ENCODE results near the gene TLN1.

Gene TLN1

DNA sequence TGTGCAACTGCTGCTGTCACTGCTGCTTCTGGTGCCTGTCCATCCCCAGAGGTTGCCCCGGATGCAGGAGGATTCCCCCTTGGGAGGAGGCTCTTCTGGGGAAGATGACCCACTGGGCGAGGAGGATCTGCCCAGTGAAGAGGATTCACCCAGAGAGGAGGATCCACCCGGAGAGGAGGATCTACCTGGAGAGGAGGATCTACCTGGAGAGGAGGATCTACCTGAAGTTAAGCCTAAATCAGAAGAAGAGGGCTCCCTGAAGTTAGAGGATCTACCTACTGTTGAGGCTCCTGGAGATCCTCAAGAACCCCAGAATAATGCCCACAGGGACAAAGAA, 58.0 kb downstream of the TLN1 start:
- Histone ChIP-seq H3K27me3 (ENCODE audit: control insufficient read depth in 1 of 2, insufficient read depth in 2 of 2, low read length in 2 of 2) (no peaks in the 10 kb centered on the region), H3K36me3 (ENCODE audit: control insufficient read depth in 2 of 2, insufficient read depth in 2 of 2, low read length in 2 of 2) (no peaks in the 10 kb centered on the region), H3K4me3 (ENCODE audit: low read length in 2 of 2) (peak overlapping the region in 1 of 2 donors; percentile 29), H3K9me3 (ENCODE audit: control insufficient read depth in 2 of 2, low read length in 2 of 2) (no peaks in the 10 kb centered on the region), H3K4me1 (ENCODE audit: control insufficient read depth, insufficient read depth, low read length) (peaks cover 20% of the 10 kb centered on the region), H3K9ac (ENCODE audit: low read length in 2 of 2) (no peak overlapping the region), H3K27ac (ENCODE audit: low read length) (peak overlapping the region; percentile 58)

DNA sequence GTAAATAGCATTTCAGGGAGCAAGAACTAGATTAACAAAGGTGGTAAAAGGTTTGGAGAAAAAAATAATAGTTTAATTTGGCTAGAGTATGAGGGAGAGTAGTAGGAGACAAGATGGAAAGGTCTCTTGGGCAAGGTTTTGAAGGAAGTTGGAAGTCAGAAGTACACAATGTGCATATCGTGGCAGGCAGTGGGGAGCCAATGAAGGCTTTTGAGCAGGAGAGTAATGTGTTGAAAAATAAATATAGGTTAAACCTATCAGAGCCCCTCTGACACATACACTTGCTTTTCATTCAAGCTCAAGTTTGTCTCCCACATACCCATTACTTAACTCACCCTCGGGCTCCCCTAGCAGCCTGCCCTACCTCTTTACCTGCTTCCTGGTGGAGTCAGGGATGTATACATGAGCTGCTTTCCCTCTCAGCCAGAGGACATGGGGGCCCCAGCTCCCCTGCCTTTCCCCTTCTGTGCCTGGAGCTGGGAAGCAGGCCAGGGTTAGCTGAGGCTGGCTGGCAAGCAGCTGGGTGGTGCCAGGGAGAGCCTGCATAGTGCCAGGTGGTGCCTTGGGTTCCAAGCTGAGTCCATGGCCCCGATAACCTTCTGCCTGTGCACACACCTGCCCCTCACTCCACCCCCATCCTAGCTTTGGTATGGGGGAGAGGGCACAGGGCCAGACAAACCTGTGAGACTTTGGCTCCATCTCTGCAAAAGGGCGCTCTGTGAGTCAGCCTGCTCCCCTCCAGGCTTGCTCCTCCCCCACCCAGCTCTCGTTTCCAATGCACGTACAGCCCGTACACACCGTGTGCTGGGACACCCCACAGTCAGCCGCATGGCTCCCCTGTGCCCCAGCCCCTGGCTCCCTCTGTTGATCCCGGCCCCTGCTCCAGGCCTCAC, 58.6 kb downstream of the TLN1 start, which contains the start of gene CA9:
Gene CA9, plus strand, starts transcription at position 797 of the 893 bp plus-strand sequence. Its CDS starts 32 bp downstream, at position 829.
- peak within 1 kb of the TSS; percentile 58 for H3K27ac ChIP-seq (ENCODE audit: low read length)
- H3K27me3 ChIP-seq (ENCODE audit: control insufficient read depth in 1 of 2, insufficient read depth in 2 of 2, low read length in 2 of 2), result no peaks in the 10 kb centered on the region
- no peaks in the 10 kb centered on the region for H3K36me3 ChIP-seq (ENCODE audit: control insufficient read depth in 2 of 2, insufficient read depth in 2 of 2, low read length in 2 of 2)
- no peaks in the 10 kb centered on the region for H3K9me3 ChIP-seq (ENCODE audit: control insufficient read depth in 2 of 2, low read length in 2 of 2)
- peak within 1 kb of the TSS; percentile 7 to 29 for H3K4me3 ChIP-seq (ENCODE audit: low read length in 2 of 2)
- no peak within 1 kb of the TSS for H3K9ac ChIP-seq (ENCODE audit: low read length in 2 of 2)
- peaks cover 20% of the 10 kb centered on the region for H3K4me1 ChIP-seq (ENCODE audit: control insufficient read depth, insufficient read depth, low read length)

DNA sequence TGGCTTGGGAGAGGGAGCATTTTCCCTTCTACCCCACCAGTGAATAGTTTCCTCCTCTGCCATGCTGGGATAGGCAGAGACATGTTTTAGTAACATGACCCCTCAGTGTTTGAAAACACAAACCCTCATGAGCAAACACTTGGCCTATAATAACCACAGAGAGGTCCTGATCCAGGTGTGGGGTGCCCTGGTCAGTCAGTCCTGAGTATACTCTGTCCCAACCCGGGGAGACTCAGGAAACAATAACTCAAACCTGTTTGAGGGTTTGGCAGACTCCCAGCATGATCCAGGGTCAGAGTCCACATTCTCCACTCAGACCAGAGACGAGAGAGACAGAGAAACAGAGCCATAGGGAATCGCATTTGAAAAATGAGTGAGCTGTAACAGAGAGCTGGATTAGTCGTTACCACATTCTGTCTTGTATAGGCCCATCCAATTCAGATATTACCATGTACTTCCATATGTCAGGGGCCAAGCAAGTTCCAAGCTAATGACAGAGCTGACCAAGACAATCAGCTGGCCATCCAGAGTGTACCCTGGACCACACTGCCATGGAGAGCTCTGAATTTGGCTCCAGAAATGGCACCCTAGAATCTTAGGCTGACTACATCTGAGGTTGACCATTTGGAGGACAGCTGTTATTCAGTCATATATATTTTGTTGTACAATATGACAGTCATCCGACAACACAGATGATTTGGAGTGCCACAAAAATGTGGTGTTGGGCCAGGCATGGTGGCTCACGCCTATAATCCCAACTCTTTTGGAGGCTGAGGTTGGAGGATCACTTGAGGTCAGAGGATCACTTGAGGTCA, 62.5 kb downstream of the TLN1 start:
- Histone ChIP-seq H3K27ac (ENCODE audit: low read length) (no peak overlapping the region), H3K9me3 (ENCODE audit: control insufficient read depth in 2 of 2, low read length in 2 of 2) (no peaks in the 10 kb centered on the region), H3K36me3 (ENCODE audit: control insufficient read depth in 2 of 2, insufficient read depth in 2 of 2, low read length in 2 of 2) (no peaks in the 10 kb centered on the region)

GRCh38 chr9:35667939-35668338, 64.1 kb downstream of the TLN1 start:
- H3K27me3 ChIP-seq (ENCODE audit: control insufficient read depth in 1 of 2, insufficient read depth in 2 of 2, low read length in 2 of 2), result no peaks in the 10 kb centered on the region
- no peak overlapping the region for H3K27ac ChIP-seq (ENCODE audit: low read length)
- H3K9me3 ChIP-seq (ENCODE audit: control insufficient read depth in 2 of 2, low read length in 2 of 2), result no peaks in the 10 kb centered on the region
- no peak overlapping the region for H3K4me3 ChIP-seq (ENCODE audit: low read length in 2 of 2)
- H3K4me1 ChIP-seq (ENCODE audit: control insufficient read depth, insufficient read depth, low read length), result peaks cover 27% of the 10 kb centered on the region
- no peak overlapping the region for H3K9ac ChIP-seq (ENCODE audit: low read length in 2 of 2)
- no peaks in the 10 kb centered on the region for H3K36me3 ChIP-seq (ENCODE audit: control insufficient read depth in 2 of 2, insufficient read depth in 2 of 2, low read length in 2 of 2)

More for the DNA sequence above, 62.5 kb downstream of the TLN1 start:
- Histone ChIP-seq H3K4me1 (ENCODE audit: control insufficient read depth, insufficient read depth, low read length) (peaks cover 23% of the 10 kb centered on the region), H3K27me3 (ENCODE audit: control insufficient read depth in 1 of 2, insufficient read depth in 2 of 2, low read length in 2 of 2) (no peaks in the 10 kb centered on the region), H3K4me3 (ENCODE audit: low read length in 2 of 2) (no peak overlapping the region), H3K9ac (ENCODE audit: low read length in 2 of 2) (no peak overlapping the region)

GRCh38 chr9:35666549-35666948, 65.4 kb downstream of the TLN1 start:
- peaks cover 0 to 7% of the 10 kb centered on the region in 2 donors for H3K36me3 ChIP-seq (ENCODE audit: control insufficient read depth in 2 of 2, insufficient read depth in 2 of 2, low read length in 2 of 2)
- peaks cover 38% of the 10 kb centered on the region for H3K4me1 ChIP-seq (ENCODE audit: control insufficient read depth, insufficient read depth, low read length)
- H3K9ac ChIP-seq (ENCODE audit: low read length in 2 of 2), result no peak overlapping the region
- no peak overlapping the region for H3K4me3 ChIP-seq (ENCODE audit: low read length in 2 of 2)
- no peaks in the 10 kb centered on the region for H3K27me3 ChIP-seq (ENCODE audit: control insufficient read depth in 1 of 2, insufficient read depth in 2 of 2, low read length in 2 of 2)
- H3K27ac ChIP-seq (ENCODE audit: low read length), result no peak overlapping the region
- no peaks in the 10 kb centered on the region for H3K9me3 ChIP-seq (ENCODE audit: control insufficient read depth in 2 of 2, low read length in 2 of 2)

GRCh38 chr9:35666045-35666444, 66.0 kb downstream of the TLN1 start:
- Histone ChIP-seq H3K9me3 (ENCODE audit: control insufficient read depth in 2 of 2, low read length in 2 of 2) (no peaks in the 10 kb centered on the region), H3K4me1 (ENCODE audit: control insufficient read depth, insufficient read depth, low read length) (peaks cover 42% of the 10 kb centered on the region), H3K9ac (ENCODE audit: low read length in 2 of 2) (no peak overlapping the region), H3K4me3 (ENCODE audit: low read length in 2 of 2) (no peak overlapping the region), H3K27me3 (ENCODE audit: control insufficient read depth in 1 of 2, insufficient read depth in 2 of 2, low read length in 2 of 2) (no peaks in the 10 kb centered on the region), H3K36me3 (ENCODE audit: control insufficient read depth in 2 of 2, insufficient read depth in 2 of 2, low read length in 2 of 2) (peaks cover 0 to 7% of the 10 kb centered on the region in 2 donors), H3K27ac (ENCODE audit: low read length) (no peak overlapping the region)

DNA sequence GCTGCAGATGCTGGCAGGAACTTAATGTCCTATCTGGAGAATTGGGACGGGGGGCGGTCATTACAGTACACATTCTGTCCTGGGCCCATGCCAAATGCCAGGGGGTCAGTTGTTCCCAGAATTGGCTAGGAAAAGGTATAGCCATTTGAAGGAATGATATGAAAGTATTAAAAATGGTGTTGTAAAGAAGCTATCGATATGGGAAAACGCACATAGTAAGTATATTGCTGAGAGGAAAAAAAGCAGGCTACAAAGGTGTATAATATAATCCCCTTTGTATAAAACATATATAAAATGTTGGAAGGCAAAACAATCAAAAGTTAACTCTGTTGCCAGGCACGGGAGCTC, 66.5 kb downstream of the TLN1 start:
- no peaks in the 10 kb centered on the region for H3K27me3 ChIP-seq (ENCODE audit: control insufficient read depth in 1 of 2, insufficient read depth in 2 of 2, low read length in 2 of 2)
- H3K36me3 ChIP-seq (ENCODE audit: control insufficient read depth in 2 of 2, insufficient read depth in 2 of 2, low read length in 2 of 2), result peaks cover 4 to 10% of the 10 kb centered on the region in 2 donors
- peak overlapping the region; percentile 61 to 64 for H3K9ac ChIP-seq (ENCODE audit: low read length in 2 of 2)
- peak overlapping the region; percentile 70 to 78 for H3K4me3 ChIP-seq (ENCODE audit: low read length in 2 of 2)
- H3K27ac ChIP-seq (ENCODE audit: low read length), result peak overlapping the region; percentile 99
- H3K9me3 ChIP-seq (ENCODE audit: control insufficient read depth in 2 of 2, low read length in 2 of 2), result no peaks in the 10 kb centered on the region
- peaks cover 48% of the 10 kb centered on the region for H3K4me1 ChIP-seq (ENCODE audit: control insufficient read depth, insufficient read depth, low read length)

GRCh38 chr9:35664531-35665470, 67.2 kb downstream of the TLN1 start, which contains the start of gene ARHGEF39:
ARHGEF39 (minus strand) TSS chr9:35665195; CDS start chr9:35665169, 26 bp downstream.
- Histone ChIP-seq H3K36me3 (ENCODE audit: control insufficient read depth in 2 of 2, insufficient read depth in 2 of 2, low read length in 2 of 2) (peaks cover 8 to 16% of the 10 kb centered on the region in 2 donors), H3K9ac (ENCODE audit: low read length in 2 of 2) (peak within 1 kb of the TSS; percentile 61 to 64), H3K27ac (ENCODE audit: low read length) (peak within 1 kb of the TSS; percentile 99), H3K9me3 (ENCODE audit: control insufficient read depth in 2 of 2, low read length in 2 of 2) (no peaks in the 10 kb centered on the region), H3K27me3 (ENCODE audit: control insufficient read depth in 1 of 2, insufficient read depth in 2 of 2, low read length in 2 of 2) (no peaks in the 10 kb centered on the region), H3K4me1 (ENCODE audit: control insufficient read depth, insufficient read depth, low read length) (peaks cover 54% of the 10 kb centered on the region), H3K4me3 (ENCODE audit: low read length in 2 of 2) (peak within 1 kb of the TSS; percentile 70 to 78)

DNA sequence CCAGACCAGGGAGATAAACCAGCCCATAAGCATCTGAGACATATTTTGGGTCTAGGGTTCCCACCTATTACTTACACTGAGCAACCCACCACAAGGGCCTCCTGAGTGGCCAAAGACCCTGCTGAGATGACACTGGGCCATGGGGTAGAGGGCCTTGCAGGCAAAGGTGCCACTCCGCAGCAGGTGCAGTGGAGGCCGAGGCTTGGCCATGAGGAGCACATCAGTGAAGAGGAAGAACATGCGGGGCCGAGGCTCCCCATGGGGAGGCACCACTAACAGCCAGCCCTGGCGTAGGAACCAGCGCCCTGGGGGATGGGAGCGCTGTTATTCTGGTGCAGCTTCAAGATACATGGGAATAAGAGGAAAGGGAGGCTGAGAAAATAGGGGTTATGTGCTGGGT, 69.6 kb downstream of the TLN1 start:
- Histone ChIP-seq H3K36me3 (ENCODE audit: control insufficient read depth in 2 of 2, insufficient read depth in 2 of 2, low read length in 2 of 2) (peaks cover 8 to 16% of the 10 kb centered on the region in 2 donors), H3K4me3 (ENCODE audit: low read length in 2 of 2) (no peak overlapping the region), H3K9me3 (ENCODE audit: control insufficient read depth in 2 of 2, low read length in 2 of 2) (no peaks in the 10 kb centered on the region), H3K27ac (ENCODE audit: low read length) (peak overlapping the region; percentile 99), H3K9ac (ENCODE audit: low read length in 2 of 2) (no peak overlapping the region), H3K27me3 (ENCODE audit: control insufficient read depth in 1 of 2, insufficient read depth in 2 of 2, low read length in 2 of 2) (no peaks in the 10 kb centered on the region), H3K4me1 (ENCODE audit: control insufficient read depth, insufficient read depth, low read length) (peaks cover 64% of the 10 kb centered on the region)

All from stomach smooth muscle (tissue), 2 donors.